ENCODE measurements around the gene GLRX. TPM values are rescaled to one million over a fixed set of nuclear protein-coding genes. Genes with fewer than 3 reads are reported as not detected.
"Not testable (repeated sequence)": the region's sequence is repeated elsewhere in the genome, so short reads cannot be mapped to it uniquely, and the experiment has no call there.

GLRX gene
- total RNA-seq, 1 donor from 2014 or later: 27.5 TPM

- Mint-ChIP-seq H3K9me3 (ENCODE audit: unreplicated experiment) (no peaks in the 10 kb centered on the region), H3K36me3 (ENCODE audit: low read depth, unreplicated experiment) (peaks cover 16% of the 10 kb centered on the region), H3K27ac (ENCODE audit: unreplicated experiment) (no peak overlapping the region), H3K4me1 (ENCODE audit: unreplicated experiment) (peaks cover 45% of the 10 kb centered on the region), H3K27me3 (ENCODE audit: unreplicated experiment) (peaks cover 3% of the 10 kb centered on the region), H3K4me3 (ENCODE audit: unreplicated experiment) (no peak overlapping the region)
- TF ChIP-seq CTCF (IDR thresholded peaks at IDR 0.05; ENCODE audit: unreplicated experiment): no peak
- DNase-seq (ENCODE audit: low spot score): no peak
These were observed 6.2 kb downstream of the GLRX start for GRCh38 chr5:95816341-95816740.

DNA sequence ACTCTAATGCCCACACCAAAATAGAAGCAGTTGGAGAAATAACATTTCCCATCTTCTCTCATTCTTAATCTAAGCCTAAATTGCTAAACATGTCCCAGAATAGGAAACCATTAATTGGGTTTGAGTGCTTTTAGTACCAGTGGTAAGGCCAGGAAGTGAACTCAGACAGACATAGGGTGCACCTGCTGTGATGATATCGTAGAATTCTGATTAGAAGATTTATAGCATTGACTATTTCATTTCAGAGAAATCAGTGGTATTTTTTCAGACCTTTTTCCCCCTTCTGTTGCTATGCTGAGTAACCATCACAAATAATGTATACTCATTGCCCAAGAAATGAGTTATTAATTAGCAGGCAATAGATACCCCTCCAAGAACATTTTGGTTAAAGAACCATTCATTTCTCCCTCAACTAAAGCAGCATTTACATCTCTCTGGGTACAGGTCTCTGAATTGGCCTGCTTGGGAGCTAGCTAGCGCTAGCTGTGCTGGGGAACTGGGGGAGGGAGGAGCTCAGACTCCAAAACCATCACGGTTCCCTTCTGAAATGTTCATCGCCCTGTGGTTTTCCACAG is 7.3 kb downstream of the GLRX start:
- no peak overlapping the region for H3K4me3 Mint-ChIP-seq (ENCODE audit: unreplicated experiment)
- DNase-seq (ENCODE audit: low spot score): no peak
- H3K9me3 Mint-ChIP-seq (ENCODE audit: unreplicated experiment): no peaks in the 10 kb centered on the region
- H3K4me1 Mint-ChIP-seq (ENCODE audit: unreplicated experiment): peaks cover 40% of the 10 kb centered on the region
- H3K27me3 Mint-ChIP-seq (ENCODE audit: unreplicated experiment): peaks cover 5% of the 10 kb centered on the region
- TF ChIP-seq CTCF (IDR thresholded peaks at IDR 0.05; ENCODE audit: unreplicated experiment): no peak
- H3K36me3 Mint-ChIP-seq (ENCODE audit: low read depth, unreplicated experiment): peaks cover 16% of the 10 kb centered on the region
- H3K27ac Mint-ChIP-seq (ENCODE audit: unreplicated experiment): no peak overlapping the region

- H3K36me3 Mint-ChIP-seq (ENCODE audit: low read depth, unreplicated experiment): peaks cover 16% of the 10 kb centered on the region
- H3K4me1 Mint-ChIP-seq (ENCODE audit: unreplicated experiment): peaks cover 46% of the 10 kb centered on the region
- not testable (repeated sequence) for H3K4me3 Mint-ChIP-seq (ENCODE audit: unreplicated experiment); H3K27ac Mint-ChIP-seq (ENCODE audit: unreplicated experiment); DNase-seq (ENCODE audit: low spot score); H3K9me3 Mint-ChIP-seq (ENCODE audit: unreplicated experiment); H3K27me3 Mint-ChIP-seq (ENCODE audit: unreplicated experiment)
These were observed 9.5 kb downstream of the GLRX start for GRCh38 chr5:95813035-95813434.

DNA sequence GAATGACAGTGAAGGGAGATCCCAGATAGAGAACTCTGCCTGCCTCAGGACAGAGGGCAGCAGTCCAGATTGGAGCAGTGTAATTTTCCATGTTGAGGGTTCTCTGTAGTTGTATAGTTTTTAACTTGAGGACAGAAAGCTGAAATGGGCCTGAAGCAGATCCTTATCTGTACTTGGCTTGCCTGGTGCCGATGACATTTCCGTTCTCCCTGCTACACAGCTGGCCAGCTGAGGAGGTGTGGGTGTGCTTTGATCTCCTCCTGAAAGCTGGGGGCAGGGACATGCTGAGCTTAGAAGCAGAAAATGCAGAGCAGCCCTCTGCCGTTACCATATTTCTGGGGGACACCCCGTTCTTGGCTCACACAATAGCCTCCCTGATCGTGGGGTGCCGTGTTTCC is 10.5 kb downstream of the GLRX start:
- no peak for TF ChIP-seq CTCF (IDR thresholded peaks at IDR 0.05; ENCODE audit: unreplicated experiment)
- Mint-ChIP-seq H3K4me1 (ENCODE audit: unreplicated experiment) (peaks cover 37% of the 10 kb centered on the region), H3K27me3 (ENCODE audit: unreplicated experiment) (peaks cover 4% of the 10 kb centered on the region), H3K36me3 (ENCODE audit: low read depth, unreplicated experiment) (peaks cover 16% of the 10 kb centered on the region), H3K4me3 (ENCODE audit: unreplicated experiment) (peak overlapping the region; percentile 17), H3K27ac (ENCODE audit: unreplicated experiment) (no peak overlapping the region), H3K9me3 (ENCODE audit: unreplicated experiment) (no peaks in the 10 kb centered on the region)
- DNase-seq (ENCODE audit: low spot score): no peak

GRCh38 chr5:95811461-95812073 is 11.0 kb downstream of the GLRX start:
- peaks cover 33% of the 10 kb centered on the region for H3K4me1 Mint-ChIP-seq (ENCODE audit: unreplicated experiment)
- H3K27ac Mint-ChIP-seq (ENCODE audit: unreplicated experiment); H3K9me3 Mint-ChIP-seq (ENCODE audit: unreplicated experiment); H3K4me3 Mint-ChIP-seq (ENCODE audit: unreplicated experiment); H3K27me3 Mint-ChIP-seq (ENCODE audit: unreplicated experiment); DNase-seq (ENCODE audit: low spot score): not testable (repeated sequence)
- H3K36me3 Mint-ChIP-seq (ENCODE audit: low read depth, unreplicated experiment): peaks cover 16% of the 10 kb centered on the region

DNA sequence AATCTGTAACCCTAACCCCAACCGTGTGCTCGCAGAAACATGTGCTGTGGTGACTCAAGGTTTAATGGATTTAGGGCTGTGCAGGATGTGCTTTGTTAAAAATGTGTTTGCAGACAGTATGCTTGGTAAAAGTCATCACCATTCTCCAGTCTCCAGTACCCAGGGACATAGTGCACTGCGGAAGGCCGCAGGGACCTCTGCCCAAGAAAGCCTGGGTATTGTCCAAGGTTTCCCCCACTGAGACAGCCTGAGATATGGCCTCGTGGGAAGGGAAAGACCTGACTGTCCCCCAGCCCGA is 11.5 kb downstream of the GLRX start:
- H3K9me3 Mint-ChIP-seq (ENCODE audit: unreplicated experiment); H3K27ac Mint-ChIP-seq (ENCODE audit: unreplicated experiment); DNase-seq (ENCODE audit: low spot score); H3K27me3 Mint-ChIP-seq (ENCODE audit: unreplicated experiment); H3K4me3 Mint-ChIP-seq (ENCODE audit: unreplicated experiment): not testable (repeated sequence)
- H3K4me1 Mint-ChIP-seq (ENCODE audit: unreplicated experiment): peaks cover 28% of the 10 kb centered on the region
- peaks cover 11% of the 10 kb centered on the region for H3K36me3 Mint-ChIP-seq (ENCODE audit: low read depth, unreplicated experiment)

Measured in endothelial cell (in vitro differentiated cells).